ENCODE measurements around the gene POC1A. TPM values are rescaled to one million over a fixed set of nuclear protein-coding genes. Genes with fewer than 3 reads are reported as not detected.

The POC1A gene
- total and polyA plus RNA-seq, 2 of the 8 experiments (the other 6 are each of a cell fraction or from before 2014, with no cell fraction given): 35.7 to 39.2 TPM

- no peaks in the 10 kb centered on the region for H3K23me2 ChIP-seq (ENCODE audit: low read depth, low read length)
- no peak overlapping the region for H3K4ac ChIP-seq (replicated peaks; ENCODE audit: insufficient read length, low read depth, low read length)
- H3K56ac ChIP-seq (replicated peaks; ENCODE audit: insufficient read length, low read depth, low read length): no peak overlapping the region
- ChIA-PET CTCF (ENCODE audit: partially characterized antibody) (interaction anchor here (0.6 to 33.0 kb wide), 9 partner anchors 10 to 292 kb away, joined by 3 to 984 read pairs (median 7); partner anchors contain the start of gene DUSP7), POLR2A (ENCODE audit: partially characterized antibody) (interaction anchor here (4.1 kb wide), 1 partner anchor 10 kb away, joined by 24 read pairs; the partner anchor contains the start of gene DUSP7)
- no peak for TF ChIP-seq GTF2F1 (IDR thresholded peaks at IDR 0.05; ENCODE audit: borderline replicate concordance, low read depth, low read length)
- TF ChIP-seq EGR1 (IDR thresholded peaks at IDR 0.05; ENCODE audit: borderline replicate concordance, low read depth, low read length): no peak
- no peak for TF ChIP-seq SP4 (IDR thresholded peaks at IDR 0.05; ENCODE audit: low read length)
- peaks cover 0 to 8% (median 3%) of the 10 kb centered on the region in 4 experiments; a peak in 5 of 7 replicates for H3K4me1 ChIP-seq (replicated peaks in 1 of 4; ENCODE audit: control insufficient read depth in 3 of 4, insufficient read depth in 4 of 4, low read length in 3 of 4)
- H2AK5ac ChIP-seq (ENCODE audit: low read depth, low read length): no peak overlapping the region
- peaks cover 0 to 2% of the 10 kb centered on the region in 2 experiments; a peak in 1 of 4 replicates for H3K79me2 ChIP-seq (ENCODE audit: control insufficient read depth in 1 of 2, insufficient read depth in 2 of 2, low read length in 2 of 2)
- no peaks in the 10 kb centered on the region for H4K20me1 ChIP-seq (replicated peaks in 1 of 2; ENCODE audit: control insufficient read depth in 1 of 2, insufficient read depth in 2 of 2, low read length in 2 of 2)
- FAIRE-seq: no peak
- H3K9ac ChIP-seq (replicated peaks in 1 of 4; ENCODE audit: extremely low read depth in 1 of 4, low read depth in 3 of 4, low read length in 3 of 4): no peak overlapping the region
- H3K4me2 ChIP-seq (ENCODE audit: insufficient read depth in 1 of 2, low read depth in 2 of 2, low read length in 2 of 2): no peak overlapping the region
- no peak overlapping the region for H4K91ac ChIP-seq (replicated peaks; ENCODE audit: insufficient read length, low read length)
- H3K79me1 ChIP-seq (ENCODE audit: low read depth, low read length): no peaks in the 10 kb centered on the region
- no peaks in the 10 kb centered on the region for H3K9me3 ChIP-seq (ENCODE audit: insufficient read depth in 2 of 2, low read depth in 1 of 2, low read length in 1 of 2)
- H3K27me3 ChIP-seq (replicated peaks in 1 of 4; ENCODE audit: control insufficient read depth in 3 of 4, extremely low read depth in 1 of 4, insufficient read depth in 3 of 4, low read length in 3 of 4): no peaks in the 10 kb centered on the region
- H3K36me3 ChIP-seq (ENCODE audit: control insufficient read depth in 2 of 4, insufficient read depth in 4 of 4, low read length in 3 of 4): peaks cover 0 to 11% (median 8%) of the 10 kb centered on the region in 4 experiments; a peak in 4 of 8 replicates
- H3K4me3 ChIP-seq (ENCODE audit: extremely low read depth in 1 of 4, insufficient read depth in 2 of 4, low read depth in 3 of 4, low read length in 4 of 4): no peak overlapping the region
- no peak overlapping the region for H3K18ac ChIP-seq (ENCODE audit: extremely low read depth, low read length)
- no peak overlapping the region for H4K5ac ChIP-seq (ENCODE audit: insufficient read length, low read depth, low read length)
- no peak overlapping the region; the same call in 1 of the 2 replicates for H2BK5ac ChIP-seq (ENCODE audit: low read depth, low read length)
- no peak overlapping the region for H3K27ac ChIP-seq (ENCODE audit: low read depth, low read length)
- no peak overlapping the region for H4K8ac ChIP-seq (ENCODE audit: extremely low read depth, insufficient read depth, low read length)
- no peak overlapping the region for H2BK12ac ChIP-seq (ENCODE audit: low read depth, low read length)
- no peak overlapping the region for H3K23ac ChIP-seq (ENCODE audit: insufficient read length)
- H3K14ac ChIP-seq (ENCODE audit: insufficient read length): no peak overlapping the region
- H2BK120ac ChIP-seq (replicated peaks; ENCODE audit: low read depth, low read length): no peak overlapping the region
- H2AFZ ChIP-seq (ENCODE audit: low read length): no peak overlapping the region
- DNase-seq (ENCODE audit: low read depth in 1 of 2, low spot score in 2 of 2): no peak
- 87% methylated on average over 19 of the region's 20 CpGs; no CpG with 5 or more reads in 1 of the 2 experiments for WGBS, 2 experiments (ENCODE audit: extremely low coverage in 1 of 2, insufficient coverage in 1 of 2, insufficient read length in 1 of 2, insufficient replicate concordance in 2 of 2, low coverage in 1 of 2, low lambda C conversion rate in 2 of 2, missing lambda C conversion rate in 1 of 2)
- H2BK20ac ChIP-seq (ENCODE audit: low read length): no peak overlapping the region
- no peak overlapping the region for H2BK15ac ChIP-seq (ENCODE audit: low read length)
Measured at GRCh38 chr3:52047295-52047960, 106.8 kb downstream of the POC1A start.

Data from H1 (cell line).